AG09319 (cell line): ENCODE data around the gene RPS6KA4.
A peak's percentile ranks its signal among the peaks of the same experiment; 100 is the strongest.
"Not testable (repeated sequence)": the region's sequence is repeated elsewhere in the genome, so short reads cannot be mapped to it uniquely, and the experiment has no call there.

Experiments
- DNase-seq: peaks from one replicate; pipeline ENCODE4 v3.0.0-alpha.2; 2010; ENCODE audit warnings: low read depth; ENCODE audit errors: extremely low read depth
- CTCF ChIP-seq: IDR thresholded peaks from 2 replicates; pipeline ENCODE4 v1.5.1; 2011; ENCODE audit warnings: low read depth, mild to moderate bottlenecking, inconsistent platforms, low read length, moderate library complexity

RPS6KA4 gene

GRCh38 chr11:64358907-64359711 is at the start of gene RPS6KA4:
Gene RPS6KA4, plus strand, starts transcription at chr11:64359162. Its CDS starts 74 bp downstream, at chr11:64359236.
- no peak for TF ChIP-seq CTCF
- no peak for DNase-seq

- DNase-seq: no peak
- TF ChIP-seq CTCF: no peak
Measured at GRCh38 chr11:64312947-64313346, 46.0 kb upstream of the RPS6KA4 start.

- TF ChIP-seq CTCF: peak; percentile 2
- no peak for DNase-seq
Measured at GRCh38 chr11:64313491-64314145, 45.3 kb upstream of the RPS6KA4 start.

GRCh38 chr11:64314146-64314804 is 44.7 kb upstream of the RPS6KA4 start:
- TF ChIP-seq CTCF: no peak
- DNase-seq: no peak

GRCh38 chr11:64314805-64315561 is 44.0 kb upstream of the RPS6KA4 start:
- no peak for TF ChIP-seq CTCF
- no peak for DNase-seq

- DNase-seq: not testable (repeated sequence)
Measured at GRCh38 chr11:64315667-64316526, 43.1 kb upstream of the RPS6KA4 start.
